ENCODE data around the gene NETO1. TPM values are rescaled to one million over a fixed set of nuclear protein-coding genes. Genes with fewer than 3 reads are reported as not detected.

Gene NETO1
- total and polyA plus RNA-seq, 2 of the 4 experiments (the other 2 are of a cell fraction) = 0.29 to 0.36 TPM

GRCh38 chr18:72822202-72822601 is 45.6 kb downstream of the NETO1 start:
- Histone ChIP-seq H2BK5ac (ENCODE audit: low read depth, low read length, poor library complexity, severe bottlenecking) (no peak overlapping the region), H3K9me3 (ENCODE audit: control insufficient read depth, insufficient read depth, low read length) (peaks cover 19% of the 10 kb centered on the region; the same call in 1 of the 2 replicates), H3K4me1 (ENCODE audit: control insufficient read depth, insufficient read depth, low read length) (no peaks in the 10 kb centered on the region), H4K8ac (ENCODE audit: low read depth in 2 of 2, low read length in 2 of 2) (no peak overlapping the region), H2AK5ac (ENCODE audit: low read depth, low read length) (no peak overlapping the region), H2BK120ac (ENCODE audit: low read depth, low read length) (no peak overlapping the region), H3K4ac (ENCODE audit: low read depth, low read length) (no peak overlapping the region), H3K56ac (ENCODE audit: extremely low read depth, insufficient read depth, low read length) (no peak overlapping the region), H3K9me1 (ENCODE audit: insufficient read depth, low read length) (no peaks in the 10 kb centered on the region), H4K5ac (ENCODE audit: low read depth, low read length) (no peak overlapping the region), H3K79me1 (ENCODE audit: low read depth in 1 of 2, low read length in 2 of 2) (no peaks in the 10 kb centered on the region), H3K36me3 (ENCODE audit: control insufficient read depth, insufficient read depth, low read length) (no peaks in the 10 kb centered on the region), H3K23ac (ENCODE audit: low read depth, low read length) (no peak overlapping the region), H3K27me3 (ENCODE audit: control insufficient read depth, insufficient read depth, low read length) (no peaks in the 10 kb centered on the region), H4K20me1 (ENCODE audit: insufficient read depth, low read length) (no peaks in the 10 kb centered on the region), H2BK15ac (ENCODE audit: low read depth, low read length) (no peak overlapping the region), H2AFZ (replicated peaks; ENCODE audit: low read length, poor library complexity) (no peak overlapping the region), H2AK9ac (replicated peaks; ENCODE audit: low read depth, low read length, poor library complexity) (no peak overlapping the region), H4K91ac (ENCODE audit: insufficient read depth, low read depth, low read length) (no peak overlapping the region), H3K4me3 (ENCODE audit: insufficient read depth, low read depth, low read length) (no peak overlapping the region), H3K18ac (ENCODE audit: low read depth, low read length) (no peak overlapping the region), H2BK20ac (ENCODE audit: low read depth, low read length) (no peak overlapping the region), H3K27ac (ENCODE audit: insufficient read depth, low read length) (no peak overlapping the region), H3K14ac (replicated peaks; ENCODE audit: low read depth, low read length) (no peak overlapping the region), H3K9ac (ENCODE audit: low read depth, low read length) (no peak overlapping the region), H3K4me2 (ENCODE audit: low read depth, low read length) (no peak overlapping the region)
- in situ Hi-C loops (cut with MboI; ENCODE audit: low sequenced_read_pairs) (no loop called here), dilution Hi-C loops (cut with HindIII; ENCODE audit: low sequenced_read_pairs, unreplicated experiment) (no loop called here), intact Hi-C loops (cut with micrococcal nuclease) (no loop called here)
- WGBS, 2 experiments (ENCODE audit: extremely low coverage in 2 of 2, insufficient read length in 1 of 2) = 100% methylated on average over 2 of the region's 13 CpGs; no CpG with 5 or more reads in 1 of the 2 experiments
- ChIA-PET CTCF (no interaction called here), POLR2A (ENCODE audit: unreplicated experiment) (no interaction called here)
- no peak for ATAC-seq (ENCODE audit: low read depth)
- no peak for DNase-seq
- TF ChIP-seq CHD1 (IDR thresholded peaks at IDR 0.05; ENCODE audit: low read depth, low read length) (no peak), FOS (IDR thresholded peaks at IDR 0.05; ENCODE audit: low read depth, low read length) (no peak), MAFK (IDR thresholded peaks at IDR 0.05; ENCODE audit: low read depth, low read length) (no peak), RCOR1 (IDR thresholded peaks at IDR 0.05; ENCODE audit: insufficient replicate concordance, low read length) (no peak), MXI1 (IDR thresholded peaks at IDR 0.05; ENCODE audit: borderline replicate concordance, low read depth, low read length) (no peak), BHLHE40 (IDR thresholded peaks at IDR 0.05; ENCODE audit: low read depth, low read length) (no peak), USF2 (IDR thresholded peaks at IDR 0.05; ENCODE audit: low read depth, low read length) (no peak), CTCF (conservative IDR thresholded peaks at IDR 0.05; ENCODE audit: low read depth, low read length) (no peak), NFE2L2 (IDR thresholded peaks at IDR 0.05; ENCODE audit: low read depth, low read length) (no peak), RAD21 (IDR thresholded peaks at IDR 0.05; ENCODE audit: low read length) (no peak), CEBPB (IDR thresholded peaks at IDR 0.05; ENCODE audit: low read depth, low read length) (no peak), MAZ (IDR thresholded peaks at IDR 0.05; ENCODE audit: borderline replicate concordance, low read depth, low read length) (no peak)
- no TSS peak for BruUV-seq (replicated peaks)
